T-helper 2 cell treated with Interferon-gamma antibody and Interleukin-4, amounts not matched to agents 5 μg/mL and 100 μg/mL, for 36 hours (primary cell): Measurements from ENCODE around the gene PPP1R2B.

Experiments
- DNase-seq: peaks from one replicate; pipeline ENCODE4 v3.0.0; 2021; ENCODE audit warnings: low spot score
- H3K27ac Mint-ChIP-seq: one replicate; pipeline ENCODE4 v1.8.0; 2021; ENCODE audit warnings: mild to moderate bottlenecking, mixed read lengths
- H3K27me3 Mint-ChIP-seq: one replicate; pipeline ENCODE4 v1.8.0; 2021; ENCODE audit warnings: low read depth, mixed read lengths
- H3K36me3 Mint-ChIP-seq: one replicate; pipeline ENCODE4 v1.8.0; 2021; ENCODE audit warnings: low read depth, mixed read lengths
- H3K4me1 Mint-ChIP-seq: one replicate; pipeline ENCODE4 v1.8.0; 2021; ENCODE audit warnings: low read depth, mixed read lengths
- H3K4me3 Mint-ChIP-seq: one replicate; pipeline ENCODE4 v1.8.0; 2022; ENCODE audit warnings: mild to moderate bottlenecking, moderate library complexity, mixed read lengths
- H3K9me3 Mint-ChIP-seq: one replicate; pipeline ENCODE4 v1.8.0; 2021; ENCODE audit warnings: mixed read lengths

Gene PPP1R2B

DNA sequence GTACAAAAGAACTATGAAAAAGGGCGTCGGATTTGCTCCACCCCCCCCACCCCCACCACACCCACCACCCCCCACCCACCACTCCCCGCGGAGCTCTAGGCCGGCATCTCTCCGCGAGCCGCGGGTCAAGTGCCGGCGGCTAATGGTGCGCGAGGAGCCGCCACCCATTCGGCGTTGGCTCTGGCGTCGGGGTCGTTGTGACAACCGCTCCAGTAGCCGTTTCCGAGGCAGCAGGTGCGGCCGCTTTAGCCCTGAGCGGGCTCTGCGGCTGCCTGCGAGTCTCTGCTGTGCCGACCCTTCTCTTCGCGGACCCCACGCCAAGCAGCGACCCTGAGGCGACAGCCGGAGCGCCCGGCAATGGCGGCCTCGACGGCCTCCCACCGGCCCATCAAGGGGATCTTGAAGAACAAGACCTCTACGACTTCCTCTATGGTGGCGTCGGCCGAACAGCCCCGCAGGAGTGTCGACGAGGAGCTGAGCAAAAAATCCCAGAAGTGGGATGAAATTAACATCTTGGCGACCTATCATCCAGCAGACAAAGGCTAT, at the start of gene PPP1R2B:
Gene PPP1R2B (plus strand): TSS at position 90 of the 546 bp plus-strand sequence. CDS start 268 bp downstream, at position 358.
- Mint-ChIP-seq H3K9me3 (peaks cover 25% of the 10 kb centered on the region), H3K27me3 (peaks cover 19% of the 10 kb centered on the region), H3K27ac (no peak within 1 kb of the TSS), H3K4me1 (peaks cover 2% of the 10 kb centered on the region), H3K36me3 (peaks cover 13% of the 10 kb centered on the region), H3K4me3 (no peak within 1 kb of the TSS)
- DNase-seq: no peak

DNA sequence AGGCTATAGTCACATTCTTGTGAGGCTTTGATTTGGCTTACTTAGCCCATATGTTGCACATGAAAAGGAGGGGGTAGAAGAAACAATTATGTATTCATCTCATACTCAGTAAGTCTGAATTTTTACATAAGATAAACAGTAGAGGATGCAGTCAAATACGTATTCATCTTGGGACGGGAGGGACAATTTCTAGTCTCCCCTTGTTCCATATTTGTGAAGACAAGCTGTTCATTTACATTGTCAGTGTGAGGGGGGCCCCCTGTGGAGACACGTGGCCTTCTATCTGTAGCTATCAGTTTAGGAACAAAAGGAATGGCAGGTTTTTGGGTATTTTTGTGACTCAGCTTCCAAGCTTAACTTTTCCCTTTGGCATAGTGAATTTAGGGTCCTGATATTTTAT, 49.2 kb upstream of the PPP1R2B start:
- Mint-ChIP-seq H3K27ac (no peak overlapping the region), H3K36me3 (no peaks in the 10 kb centered on the region)

DNA sequence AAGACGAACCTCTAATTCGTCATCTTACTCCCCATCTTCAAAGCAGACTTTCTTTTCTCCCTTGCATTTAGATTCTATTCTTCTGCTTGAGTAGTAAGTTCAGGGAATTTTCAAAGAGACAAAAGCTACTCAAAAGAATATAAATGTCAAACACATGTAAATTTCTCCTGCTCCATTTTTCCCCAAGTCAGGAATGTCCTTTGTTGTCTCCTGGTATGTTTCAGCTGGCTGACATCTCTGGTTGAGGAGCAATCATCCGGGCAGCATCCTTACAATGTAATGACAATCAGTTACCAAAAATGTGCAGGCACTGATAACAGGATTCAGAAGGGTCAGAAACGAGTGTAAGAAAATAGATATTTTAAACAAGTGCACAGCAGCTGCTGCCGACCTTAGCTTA, 47.6 kb upstream of the PPP1R2B start:
- no peaks in the 10 kb centered on the region for H3K9me3 Mint-ChIP-seq

More for the DNA sequence above, 49.2 kb upstream of the PPP1R2B start:
- no peak overlapping the region for H3K4me3 Mint-ChIP-seq
- H3K9me3 Mint-ChIP-seq: no peaks in the 10 kb centered on the region
- DNase-seq: no peak
- H3K4me1 Mint-ChIP-seq: peaks cover 4% of the 10 kb centered on the region
- H3K27me3 Mint-ChIP-seq: peaks cover 25% of the 10 kb centered on the region

DNA sequence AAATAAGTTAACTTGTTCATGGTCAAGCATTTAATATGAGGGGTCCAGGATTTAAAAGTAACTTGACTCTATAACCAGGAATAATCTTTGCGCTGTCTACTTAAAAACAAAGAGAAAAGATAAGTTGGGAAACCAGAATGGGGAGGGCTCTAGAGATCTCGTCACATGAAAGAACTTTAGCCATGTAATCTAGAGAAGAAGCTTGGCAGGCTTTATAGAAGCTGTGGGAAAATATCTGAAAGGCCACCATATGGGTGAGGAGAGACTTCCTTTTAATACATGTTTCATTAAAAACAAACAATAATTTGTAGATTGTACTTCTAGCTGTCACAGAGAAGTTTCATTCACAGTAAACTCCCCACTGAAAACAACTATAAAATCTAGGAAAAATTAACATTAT, 46.7 kb upstream of the PPP1R2B start:
- Mint-ChIP-seq H3K36me3 (no peaks in the 10 kb centered on the region), H3K27ac (no peak overlapping the region), H3K4me1 (peaks cover 4% of the 10 kb centered on the region), H3K9me3 (no peaks in the 10 kb centered on the region), H3K4me3 (no peak overlapping the region), H3K27me3 (peaks cover 21% of the 10 kb centered on the region)
- DNase-seq: no peak

More for the DNA sequence above, 47.6 kb upstream of the PPP1R2B start:
- H3K27ac Mint-ChIP-seq: no peak overlapping the region
- no peak for DNase-seq
- no peak overlapping the region for H3K4me3 Mint-ChIP-seq
- peaks cover 4% of the 10 kb centered on the region for H3K4me1 Mint-ChIP-seq
- no peaks in the 10 kb centered on the region for H3K36me3 Mint-ChIP-seq
- H3K27me3 Mint-ChIP-seq: peaks cover 21% of the 10 kb centered on the region

DNA sequence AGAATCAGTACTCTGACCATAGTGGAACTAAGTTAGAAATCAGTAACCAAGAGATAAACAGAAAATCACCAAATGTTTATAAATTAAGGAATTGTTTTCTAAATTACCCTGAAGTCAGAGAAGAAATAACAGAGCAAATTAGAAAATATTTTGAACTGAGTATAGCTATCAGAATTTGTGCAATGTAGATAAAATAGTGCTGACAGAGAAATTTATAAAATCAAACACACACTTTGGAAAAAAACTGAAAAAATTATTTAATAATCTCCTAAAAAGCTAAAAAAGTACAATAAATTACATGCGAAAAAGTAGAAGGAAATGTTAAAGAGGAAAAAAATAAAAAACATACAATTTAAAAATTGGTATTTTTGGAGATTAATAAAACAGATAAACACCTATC, 37.1 kb upstream of the PPP1R2B start:
- no peak overlapping the region for H3K4me3 Mint-ChIP-seq
- H3K9me3 Mint-ChIP-seq: no peaks in the 10 kb centered on the region
- H3K27ac Mint-ChIP-seq: no peak overlapping the region
- peaks cover 17% of the 10 kb centered on the region for H3K27me3 Mint-ChIP-seq
- no peaks in the 10 kb centered on the region for H3K36me3 Mint-ChIP-seq
- peaks cover 3% of the 10 kb centered on the region for H3K4me1 Mint-ChIP-seq
- no peak for DNase-seq

DNA sequence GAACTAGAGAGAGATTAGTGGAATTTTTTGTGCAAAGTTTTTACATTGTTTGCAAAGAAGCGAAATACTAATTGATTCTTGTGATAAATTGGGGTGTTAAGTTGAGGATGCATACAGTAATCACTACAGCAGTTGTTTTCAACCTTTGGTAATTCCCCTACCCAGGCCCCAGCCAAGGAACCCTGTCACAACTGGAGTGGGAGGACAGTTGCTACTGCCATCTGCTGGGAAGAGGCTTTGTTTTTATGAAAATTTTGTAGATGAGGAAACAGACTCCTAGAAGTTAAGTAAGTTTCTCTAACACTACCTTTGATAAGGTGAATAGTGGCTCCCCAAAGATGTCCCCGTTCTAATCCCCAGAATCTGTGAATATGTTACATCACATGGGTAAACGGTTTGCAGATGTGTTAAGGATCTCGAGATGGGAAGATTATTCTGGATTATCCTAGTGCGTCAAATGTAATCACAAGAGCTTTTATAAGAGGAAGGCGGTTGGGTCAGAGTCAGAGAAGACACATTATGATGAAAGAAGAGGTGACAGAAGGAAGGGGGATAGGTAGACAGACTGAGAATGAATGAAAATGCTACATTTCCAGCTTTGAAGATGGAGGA, 34.0 kb upstream of the PPP1R2B start:
- Mint-ChIP-seq H3K27me3 (peaks cover 5% of the 10 kb centered on the region), H3K36me3 (no peaks in the 10 kb centered on the region), H3K27ac (no peak overlapping the region), H3K9me3 (no peaks in the 10 kb centered on the region), H3K4me3 (no peak overlapping the region), H3K4me1 (peaks cover 3% of the 10 kb centered on the region)
- DNase-seq: peak; percentile 18

DNA sequence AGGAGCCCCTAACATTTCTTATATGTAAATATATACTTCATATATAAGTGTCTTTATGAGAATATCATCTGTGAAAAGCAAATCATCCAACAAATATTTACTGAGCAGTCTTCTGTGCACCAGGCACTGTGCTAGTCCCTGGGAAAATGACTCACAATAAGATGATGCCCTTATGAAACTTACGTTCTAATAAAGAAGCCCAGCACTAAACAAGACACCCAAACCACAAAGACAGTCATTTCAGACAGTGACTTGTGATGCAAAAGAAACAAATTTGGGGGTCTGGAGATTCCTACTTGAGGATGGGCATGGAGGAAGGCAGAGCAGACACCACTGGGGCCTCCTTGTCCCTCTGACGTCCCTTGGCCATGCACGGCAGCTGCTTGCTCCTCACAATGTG, 30.6 kb upstream of the PPP1R2B start:
- Mint-ChIP-seq H3K4me1 (peaks cover 3% of the 10 kb centered on the region), H3K9me3 (no peaks in the 10 kb centered on the region), H3K4me3 (no peak overlapping the region), H3K36me3 (no peaks in the 10 kb centered on the region), H3K27me3 (no peaks in the 10 kb centered on the region), H3K27ac (no peak overlapping the region)
- DNase-seq: no peak

DNA sequence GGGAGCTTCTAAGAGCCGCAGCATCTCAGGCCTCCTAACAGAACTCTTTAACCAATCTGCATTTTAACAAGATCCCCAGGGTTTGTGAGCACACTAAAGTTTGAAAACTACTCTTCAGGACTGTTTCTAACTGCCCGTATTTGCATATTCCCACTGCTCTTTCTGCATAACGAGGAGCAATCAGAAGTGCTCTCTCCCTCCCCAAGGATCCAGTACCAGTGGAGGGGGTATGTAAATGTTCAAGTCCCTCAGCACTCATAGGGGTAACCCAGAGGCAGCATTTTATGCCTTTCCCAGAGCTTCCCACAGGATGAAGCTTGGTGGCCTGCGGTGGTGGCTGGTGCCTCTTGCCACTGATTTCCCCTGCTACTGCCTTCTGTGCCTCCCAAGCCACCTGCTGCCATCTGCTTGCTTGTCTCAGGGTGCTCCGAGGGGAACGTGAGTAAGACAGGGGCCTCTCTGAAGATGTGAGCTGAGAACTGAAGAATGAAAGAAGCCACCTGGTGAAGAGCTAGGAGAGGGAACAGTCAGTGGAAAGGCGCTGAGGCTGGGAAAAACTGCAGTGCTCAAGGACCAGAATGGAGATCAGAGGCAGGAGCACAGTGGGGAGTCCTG, 30.0 kb upstream of the PPP1R2B start:
- no peak for DNase-seq
- Mint-ChIP-seq H3K4me3 (no peak overlapping the region), H3K36me3 (no peaks in the 10 kb centered on the region), H3K27ac (no peak overlapping the region), H3K4me1 (peaks cover 3% of the 10 kb centered on the region), H3K27me3 (no peaks in the 10 kb centered on the region), H3K9me3 (no peaks in the 10 kb centered on the region)

DNA sequence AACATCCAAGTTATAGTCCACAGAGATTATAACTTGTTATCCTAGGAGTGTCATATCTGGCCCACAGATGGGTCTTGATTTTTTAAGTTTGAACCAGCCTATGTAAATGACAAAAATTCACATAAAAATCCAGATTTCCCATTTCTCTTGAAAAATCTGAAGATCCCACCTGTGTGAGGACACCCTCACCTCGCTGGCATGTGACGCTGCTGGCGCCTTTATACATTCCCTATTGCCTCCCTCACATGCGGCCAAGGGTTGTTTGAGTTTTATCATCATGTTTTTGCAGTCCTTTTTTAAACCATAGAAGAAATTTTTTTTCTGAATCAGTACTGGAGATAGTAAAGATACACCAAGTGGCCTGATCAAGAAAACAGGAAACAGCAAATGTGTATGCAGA, 25.9 kb upstream of the PPP1R2B start:
- Mint-ChIP-seq H3K27me3 (peaks cover 12% of the 10 kb centered on the region), H3K4me1 (no peaks in the 10 kb centered on the region), H3K9me3 (peaks cover 7% of the 10 kb centered on the region), H3K27ac (no peak overlapping the region), H3K4me3 (no peak overlapping the region), H3K36me3 (no peaks in the 10 kb centered on the region)
- DNase-seq: no peak

DNA sequence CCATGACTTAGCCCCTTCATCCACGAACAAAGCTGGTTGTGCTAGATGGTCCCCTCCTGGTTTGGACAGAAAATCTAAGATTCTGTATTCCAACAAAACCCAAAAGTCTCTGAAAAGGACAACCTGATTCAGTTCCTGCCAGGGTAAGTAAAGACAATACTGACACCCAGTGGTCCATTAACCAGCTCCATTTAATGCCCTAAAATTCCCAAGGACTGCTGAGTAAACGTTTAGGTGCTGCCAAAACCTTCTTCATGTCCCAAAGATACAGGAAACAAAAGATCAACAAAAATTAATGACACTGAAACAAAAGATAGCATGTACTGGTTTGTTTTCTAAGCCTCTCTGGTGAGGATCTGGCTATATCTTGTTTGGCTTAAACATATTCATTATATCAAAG, 25.3 kb upstream of the PPP1R2B start:
- no peak for DNase-seq
- no peak overlapping the region for H3K27ac Mint-ChIP-seq
- no peaks in the 10 kb centered on the region for H3K36me3 Mint-ChIP-seq
- H3K27me3 Mint-ChIP-seq: peaks cover 12% of the 10 kb centered on the region
- H3K4me1 Mint-ChIP-seq: no peaks in the 10 kb centered on the region
- no peak overlapping the region for H3K4me3 Mint-ChIP-seq
- peaks cover 7% of the 10 kb centered on the region for H3K9me3 Mint-ChIP-seq

DNA sequence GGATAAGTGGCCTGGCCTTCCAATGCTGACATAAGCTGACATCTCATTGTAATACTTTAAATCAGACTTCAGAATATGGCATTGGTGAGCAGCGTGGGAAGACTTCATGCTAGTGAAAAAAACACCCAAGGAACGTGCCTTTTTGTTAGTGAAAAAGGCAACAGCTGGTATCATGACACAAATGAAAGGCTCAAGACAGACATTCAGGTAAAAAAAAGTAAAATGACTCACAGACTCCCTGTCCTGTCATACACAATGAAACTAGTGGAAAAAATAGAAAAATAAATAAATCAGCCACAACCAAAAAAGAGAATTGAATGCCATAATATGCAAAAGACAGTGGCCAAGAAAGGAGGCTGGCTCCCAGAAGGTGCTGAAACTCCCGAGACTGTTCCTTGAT, 24.4 kb upstream of the PPP1R2B start:
- Mint-ChIP-seq H3K4me1 (no peaks in the 10 kb centered on the region), H3K4me3 (no peak overlapping the region), H3K9me3 (peaks cover 7% of the 10 kb centered on the region), H3K27me3 (peaks cover 12% of the 10 kb centered on the region), H3K27ac (no peak overlapping the region), H3K36me3 (no peaks in the 10 kb centered on the region)
- DNase-seq: no peak

DNA sequence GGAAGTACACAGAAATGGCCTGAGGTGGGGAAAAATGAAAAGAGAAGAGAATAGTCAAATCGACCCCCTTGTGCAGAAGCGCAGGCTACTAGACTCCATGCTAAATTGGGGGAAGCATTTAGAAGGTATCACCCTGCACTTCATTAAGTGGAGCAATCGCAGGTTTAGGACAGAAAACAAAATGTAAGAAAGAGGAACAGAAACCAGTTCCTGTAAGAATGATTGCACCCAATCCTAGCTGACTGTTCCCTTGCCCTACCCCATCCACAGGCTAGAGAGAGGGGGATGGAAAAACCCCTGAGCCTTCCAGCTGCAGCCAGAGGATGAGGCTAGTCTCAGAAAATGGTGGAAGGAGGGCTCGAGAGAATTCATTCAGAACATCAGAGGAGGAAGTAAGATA, 23.9 kb upstream of the PPP1R2B start:
- Mint-ChIP-seq H3K36me3 (no peaks in the 10 kb centered on the region), H3K9me3 (peaks cover 7% of the 10 kb centered on the region), H3K4me1 (no peaks in the 10 kb centered on the region), H3K27ac (no peak overlapping the region), H3K4me3 (no peak overlapping the region), H3K27me3 (peaks cover 12% of the 10 kb centered on the region)
- DNase-seq: no peak

DNA sequence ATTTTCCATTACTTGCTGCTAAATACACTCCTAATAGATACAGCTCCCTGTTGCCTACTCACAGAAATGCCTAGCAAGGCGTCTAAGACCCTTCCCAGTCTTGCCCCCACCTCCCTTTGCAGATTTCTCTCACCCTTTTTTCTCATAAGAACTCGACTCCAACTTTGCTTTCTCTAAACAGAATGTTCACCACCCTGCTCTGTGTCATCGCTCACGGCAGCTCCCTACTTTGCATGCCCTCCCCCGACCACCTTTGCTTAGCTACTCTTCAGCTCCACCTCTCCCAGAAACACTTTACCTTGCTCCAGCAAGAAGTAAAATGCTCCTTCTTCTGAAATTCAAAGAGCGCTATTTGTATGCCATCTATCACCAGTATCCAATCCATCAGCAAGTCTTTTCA, 15.2 kb upstream of the PPP1R2B start:
- Mint-ChIP-seq H3K27me3 (no peaks in the 10 kb centered on the region), H3K36me3 (no peaks in the 10 kb centered on the region), H3K9me3 (no peaks in the 10 kb centered on the region), H3K4me1 (peaks cover 7% of the 10 kb centered on the region), H3K27ac (no peak overlapping the region), H3K4me3 (no peak overlapping the region)
- DNase-seq: no peak

DNA sequence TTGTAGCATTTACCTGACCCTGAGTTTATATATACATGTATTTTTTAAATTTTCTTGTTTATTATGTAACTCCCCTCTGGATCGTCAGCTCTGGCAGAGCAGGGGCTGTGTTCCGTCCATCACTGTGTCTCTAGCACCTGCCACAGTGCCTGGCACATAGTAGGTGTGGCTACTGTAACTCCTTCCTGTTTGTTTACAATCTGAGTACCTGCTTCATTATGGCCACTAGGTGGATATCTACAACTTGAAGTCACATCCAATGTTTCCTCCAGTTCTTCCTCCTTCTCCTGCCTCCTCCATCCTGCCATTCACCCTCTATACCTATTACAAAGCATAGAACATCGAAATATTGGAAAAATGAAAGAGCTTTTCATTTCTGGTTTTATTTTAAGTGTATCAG, 14.2 kb upstream of the PPP1R2B start:
- H3K9me3 Mint-ChIP-seq: no peaks in the 10 kb centered on the region

DNA sequence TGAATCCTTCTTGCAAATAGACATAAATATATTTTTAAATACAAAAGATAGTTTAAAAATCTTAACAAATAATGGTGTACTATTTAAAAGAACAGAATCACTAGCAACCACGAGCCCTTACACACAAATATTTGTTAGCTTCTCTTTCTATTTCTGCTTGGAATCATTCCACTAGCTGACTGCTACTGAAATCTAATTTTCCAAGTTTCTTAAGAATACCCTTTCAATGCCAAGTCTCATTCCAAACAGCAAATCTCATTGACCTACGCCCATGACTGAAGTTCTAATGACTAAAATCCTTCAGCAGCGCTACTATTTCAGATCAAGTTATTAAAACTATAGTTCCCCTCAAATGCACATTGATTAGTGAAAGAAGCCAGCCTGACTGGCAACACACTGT, 13.2 kb upstream of the PPP1R2B start:
- Mint-ChIP-seq H3K4me1 (peaks cover 7% of the 10 kb centered on the region), H3K27ac (no peak overlapping the region), H3K36me3 (no peaks in the 10 kb centered on the region), H3K4me3 (no peak overlapping the region), H3K27me3 (no peaks in the 10 kb centered on the region), H3K9me3 (no peaks in the 10 kb centered on the region)
- no peak for DNase-seq

More for the DNA sequence above, 14.2 kb upstream of the PPP1R2B start:
- no peaks in the 10 kb centered on the region for H3K36me3 Mint-ChIP-seq
- H3K27me3 Mint-ChIP-seq: no peaks in the 10 kb centered on the region
- H3K4me1 Mint-ChIP-seq: peaks cover 7% of the 10 kb centered on the region
- DNase-seq: no peak
- H3K4me3 Mint-ChIP-seq: no peak overlapping the region
- H3K27ac Mint-ChIP-seq: no peak overlapping the region
